CD8-positive, alpha-beta memory T cell (primary cell): ENCODE results near the gene KRT81. TPM values are rescaled to one million over a fixed set of nuclear protein-coding genes. Genes with fewer than 3 reads are reported as not detected.

Experiments used
- polyA plus RNA-seq: library from polyadenylated mRNA; unstranded; fragments of 300-500 nt; fragmentation: Illumina TruSeq; gene quantifications from one replicate; pipeline ENCODE4 v1.2.3, GENCODE V29; 2021
- total RNA-seq, 2 experiments: library from RNA; stranded (reverse); gene quantifications; one replicate each; pipeline ENCODE4 v1.2.3, GENCODE V29; 2021

Gene KRT81
- total and polyA plus RNA-seq, 3 experiments from 2014 or later: not detected

Other genes starting within 250 kb of the KRT81 start
- 10 to 100 TPM; 20.4 to 23.4 TPM for gene NR4A1, start 240.1 kb downstream of the KRT81 start, total RNA-seq
- 0.84 TPM for gene NR4A1, start 240.1 kb downstream of the KRT81 start, polyA plus RNA-seq
- gene ATG101, start 221.6 kb downstream of the KRT81 start, total RNA-seq: 10 to 100 TPM; 49.7 to 56.2 TPM
- gene ATG101, start 221.6 kb downstream of the KRT81 start, polyA plus RNA-seq: 25.5 TPM
- not detected for gene SMIM41, start 211.8 kb downstream of the KRT81 start, total RNA-seq
- gene SMIM41, start 211.8 kb downstream of the KRT81 start, polyA plus RNA-seq: not detected
- gene KRT80, start 99.5 kb downstream of the KRT81 start, total RNA-seq: not detected
- not detected for gene KRT80, start 99.5 kb downstream of the KRT81 start, polyA plus RNA-seq
- gene KRT7, start 58.3 kb downstream of the KRT81 start, total RNA-seq: 1 to 10 TPM; 3.2 to 5.6 TPM
- gene KRT7, start 58.3 kb downstream of the KRT81 start, polyA plus RNA-seq: not detected
- under 1 TPM in 1 of 2 experiments, not detected in 1; 0.31 TPM for gene KRT86, start 16.9 kb downstream of the KRT81 start, total RNA-seq
- gene KRT86, start 16.9 kb downstream of the KRT81 start, polyA plus RNA-seq: not detected
- not detected for gene KRT83, start 29.9 kb upstream of the KRT81 start, total RNA-seq
- gene KRT83, start 29.9 kb upstream of the KRT81 start, polyA plus RNA-seq: not detected
- gene KRT85, start 75.9 kb upstream of the KRT81 start, total RNA-seq: not detected
- gene KRT85, start 75.9 kb upstream of the KRT81 start, polyA plus RNA-seq: not detected
- not detected for gene KRT84, start 94.1 kb upstream of the KRT81 start, total RNA-seq
- not detected for gene KRT84, start 94.1 kb upstream of the KRT81 start, polyA plus RNA-seq
- gene KRT82, start 114.8 kb upstream of the KRT81 start, total RNA-seq: not detected
- gene KRT82, start 114.8 kb upstream of the KRT81 start, polyA plus RNA-seq: not detected
- not detected for gene KRT75, start 142.8 kb upstream of the KRT81 start, total RNA-seq
- not detected for gene KRT75, start 142.8 kb upstream of the KRT81 start, polyA plus RNA-seq
- gene KRT6B, start 160.6 kb upstream of the KRT81 start, total RNA-seq: not detected
- gene KRT6B, start 160.6 kb upstream of the KRT81 start, polyA plus RNA-seq: not detected
- not detected for gene KRT6C, start 182.3 kb upstream of the KRT81 start, total RNA-seq
- not detected for gene KRT6C, start 182.3 kb upstream of the KRT81 start, polyA plus RNA-seq
- not detected for gene KRT6A, start 201.7 kb upstream of the KRT81 start, total RNA-seq
- gene KRT6A, start 201.7 kb upstream of the KRT81 start, polyA plus RNA-seq: not detected
- gene KRT5, start 228.9 kb upstream of the KRT81 start, total RNA-seq: not detected
- not detected for gene KRT5, start 228.9 kb upstream of the KRT81 start, polyA plus RNA-seq